Measurements from ENCODE around the gene TNNC1.

Gene TNNC1

DNA sequence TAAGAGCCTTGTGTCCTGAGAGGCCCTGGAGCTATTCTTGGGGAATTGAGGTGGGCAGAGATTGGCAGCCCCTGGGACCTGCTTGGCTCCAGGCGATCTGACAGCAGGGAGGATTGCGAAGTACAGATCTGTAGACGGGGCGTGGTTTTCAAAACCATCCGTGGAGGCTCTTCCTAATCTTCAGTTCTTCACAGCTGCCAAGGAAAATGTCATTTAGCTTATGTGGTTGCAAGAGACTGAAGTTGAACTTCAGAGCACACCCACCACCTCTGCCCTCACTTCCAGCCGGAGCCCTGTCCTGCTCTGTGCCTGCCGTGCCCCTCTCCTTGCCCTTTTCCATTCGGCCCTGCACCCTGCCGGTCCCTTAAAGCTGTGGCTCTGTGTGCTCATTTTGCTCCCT, 14.5 kb upstream of the TNNC1 start:
- TF ChIP-seq CTCF (IDR thresholded peaks at IDR 0.05; ENCODE audit: low read depth, low read length): no peak
- no peak for DNase-seq (ENCODE audit: extremely low read depth, low read depth)

DNA sequence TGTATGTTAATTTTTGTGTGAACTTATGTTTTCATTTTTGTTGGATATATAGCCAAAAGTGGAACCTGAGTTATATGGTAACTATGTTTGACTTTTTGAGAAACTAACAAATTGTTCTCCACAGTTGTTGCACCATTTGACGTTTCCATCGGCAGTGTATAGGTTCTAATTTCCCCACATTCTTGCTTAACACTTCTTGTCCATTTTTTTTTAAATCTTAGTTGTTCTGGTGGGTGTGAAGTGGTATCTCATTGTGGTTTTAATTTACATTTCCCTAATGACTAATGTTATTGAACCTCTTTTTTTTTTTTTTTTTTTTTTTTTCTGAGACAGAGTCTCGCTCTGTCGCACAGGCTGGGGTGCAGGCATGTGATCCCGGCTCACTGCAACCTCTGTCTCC, 9.6 kb upstream of the TNNC1 start:
- DNase-seq (ENCODE audit: extremely low read depth, low read depth): no peak
- no peak for TF ChIP-seq CTCF (IDR thresholded peaks at IDR 0.05; ENCODE audit: low read depth, low read length)

GRCh38 chr3:52461874-52462273, 8.0 kb upstream of the TNNC1 start:
- no peak for DNase-seq (ENCODE audit: extremely low read depth, low read depth)
- no peak for TF ChIP-seq CTCF (IDR thresholded peaks at IDR 0.05; ENCODE audit: low read depth, low read length)

DNA sequence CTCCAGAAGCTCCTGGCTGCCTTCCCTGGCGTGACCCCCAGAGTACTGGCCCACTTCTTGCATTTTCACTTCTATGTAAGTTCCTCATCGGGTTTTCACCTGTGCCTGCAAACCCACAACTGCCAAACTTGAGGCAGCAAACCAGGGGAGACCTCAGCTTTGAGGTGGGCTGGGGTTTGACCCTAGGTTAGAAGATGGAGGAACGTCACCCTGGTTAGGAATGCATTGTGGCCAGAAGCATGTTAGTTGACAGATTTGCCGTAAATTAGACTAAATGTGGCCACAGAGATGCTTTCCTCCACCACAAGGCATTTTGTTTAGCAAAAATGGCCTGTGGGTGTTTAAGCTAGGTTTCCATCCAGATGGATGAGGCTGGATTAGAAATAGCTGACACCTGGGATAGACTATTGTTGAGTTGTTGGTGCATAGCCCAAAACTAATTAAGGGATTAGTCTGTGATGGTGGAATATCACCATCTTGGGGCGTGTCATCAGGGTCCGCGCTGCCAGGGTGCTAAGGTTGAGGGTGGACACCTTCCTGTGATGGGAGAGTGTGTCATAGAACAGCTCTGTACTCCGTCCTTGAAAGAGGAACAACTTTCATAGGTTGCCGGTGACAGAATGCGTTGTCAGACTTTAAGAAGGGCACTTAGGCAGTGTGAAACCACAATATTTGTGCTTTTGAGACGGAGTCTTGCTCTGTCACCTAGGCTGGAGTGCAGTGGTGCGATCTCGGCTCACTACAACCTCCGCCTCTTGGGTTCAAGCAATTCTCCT, 5.1 kb upstream of the TNNC1 start:
- no peak for DNase-seq (ENCODE audit: extremely low read depth, low read depth)
- no peak for TF ChIP-seq CTCF (IDR thresholded peaks at IDR 0.05; ENCODE audit: low read depth, low read length)

DNA sequence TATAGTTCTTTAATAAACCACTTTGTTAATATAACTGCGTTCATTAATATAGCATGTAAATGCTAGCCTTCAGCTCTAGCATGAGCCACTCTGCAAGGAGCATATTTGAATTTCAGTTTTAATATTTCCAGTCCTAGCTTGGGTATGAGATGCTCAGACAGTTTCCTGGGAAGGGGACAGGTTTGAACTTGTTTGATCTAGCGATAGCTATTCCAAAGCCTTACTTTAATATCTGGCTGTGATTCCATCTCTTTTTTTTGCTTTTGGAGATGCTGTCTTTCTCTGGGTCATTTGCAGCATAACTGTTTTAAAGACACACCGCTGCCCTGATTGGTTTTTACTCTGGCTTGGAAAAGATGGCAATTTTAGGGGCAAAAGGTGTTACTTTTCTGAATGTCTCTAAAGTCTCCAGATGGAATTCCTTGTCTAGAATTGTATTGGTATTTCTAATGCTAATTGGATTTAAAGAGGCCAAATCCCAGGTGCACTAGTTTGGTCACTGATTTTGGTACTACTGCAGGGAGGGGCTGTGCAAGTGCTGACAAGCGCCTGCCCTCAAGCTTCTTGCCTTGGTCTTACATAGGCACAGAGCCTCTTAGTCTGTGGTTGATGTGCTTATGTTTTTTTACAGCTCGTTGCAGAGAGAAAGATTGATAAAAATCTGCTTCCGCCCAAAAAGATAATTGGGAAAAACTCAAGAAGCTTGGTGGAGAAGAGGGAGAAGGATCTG, 4.4 kb upstream of the TNNC1 start:
- no peak for TF ChIP-seq CTCF (IDR thresholded peaks at IDR 0.05; ENCODE audit: low read depth, low read length)
- DNase-seq (ENCODE audit: extremely low read depth, low read depth): no peak

DNA sequence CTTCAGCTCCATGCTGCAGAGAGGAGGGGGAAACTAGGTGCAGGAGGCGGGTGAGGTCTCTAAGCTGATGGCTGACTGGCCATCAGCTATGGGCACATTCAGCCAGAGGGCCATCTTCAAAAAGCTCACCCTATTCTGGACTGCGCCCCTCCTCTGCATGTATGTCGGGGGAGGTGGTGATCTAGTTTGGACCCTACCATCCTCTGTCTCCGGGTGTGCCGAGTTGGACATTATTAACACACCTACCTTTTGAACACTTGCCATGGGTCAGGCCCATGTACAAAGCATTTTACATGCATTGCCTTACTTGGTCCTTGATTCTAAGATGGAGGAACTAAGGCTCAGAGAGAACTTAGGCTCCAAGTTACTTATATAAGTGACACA, 3.0 kb upstream of the TNNC1 start:
- DNase-seq (ENCODE audit: extremely low read depth, low read depth): no peak
- no peak for TF ChIP-seq CTCF (IDR thresholded peaks at IDR 0.05; ENCODE audit: low read depth, low read length)

DNA sequence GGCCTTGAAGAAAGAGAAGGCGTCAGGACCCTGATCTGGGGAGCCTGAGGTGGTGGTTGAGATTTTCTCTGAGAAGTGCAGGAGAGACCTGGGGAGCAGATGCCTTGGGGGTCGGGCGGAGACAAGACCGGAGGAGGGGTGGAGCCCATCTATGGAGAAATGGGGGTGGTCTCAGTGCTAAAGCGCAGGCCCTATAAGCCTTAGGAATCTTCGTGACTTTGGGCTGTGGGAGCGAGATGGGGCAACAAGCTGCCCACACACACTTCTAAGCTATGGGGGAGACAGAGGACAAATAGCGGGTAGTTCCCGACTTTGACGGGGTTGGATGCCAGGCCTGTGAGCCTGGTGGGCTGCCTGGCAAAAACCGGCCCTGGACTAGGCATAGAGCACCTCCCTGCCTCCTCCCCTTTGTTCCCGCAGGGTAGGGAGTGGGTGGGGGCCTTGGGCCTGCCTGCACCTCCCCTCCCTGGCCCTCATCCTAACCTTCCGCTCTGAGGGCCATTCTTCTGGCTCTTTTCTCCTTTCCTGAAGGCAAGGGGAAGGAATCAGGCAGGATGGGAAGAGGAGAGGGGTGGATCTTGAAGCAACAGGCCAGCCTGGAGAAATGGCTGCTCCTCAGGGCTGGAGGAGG, 2.4 kb upstream of the TNNC1 start:
- no peak for DNase-seq (ENCODE audit: extremely low read depth, low read depth)
- no peak for TF ChIP-seq CTCF (IDR thresholded peaks at IDR 0.05; ENCODE audit: low read depth, low read length)
